Left cardiac atrium (tissue), 4 donors: ENCODE data around the gene GPANK1. TPM values are rescaled to one million over a fixed set of nuclear protein-coding genes. Genes with fewer than 3 reads are reported as not detected.

Source experiments
- ATAC-seq, 2 donors: fragments of 200-7000 bp; cut with Tn5 transposase; one replicate each; pipeline ENCODE4 v1.9.1; 2020; ENCODE audit warnings: mild to moderate bottlenecking in 2 of 2, moderate library complexity in 2 of 2
- DNase-seq: peaks from one replicate; pipeline ENCODE4 v3.0.0-alpha.2; 2020
- intact Hi-C, 2 donors: fragments of 100-400 bp; cut with DNase I; formaldehyde crosslinking; loops; one replicate each; pipeline versions ENCODE4 v1.14.1 to v1.15.1; 2022 to 2023
- total RNA-seq, 2 donors: library from RNA; stranded (reverse); fragmentation: NEBNext Ultra II Directional; extraction: Animal tissue kit (Norgen Biotek cat#: 25700); gene quantifications; one replicate each; pipeline ENCODE4 v1.2.1, GENCODE V29; 2021
- donor health status: DM: no; HTN: yes; CAD: no.
- donor health status: DM: no; HTN: yes; CAD: no; lungs with severe emphysema.
- donor health status: DM: yes; HTN: yes; CAD: no.
- donor health status: Dilated cardiomyopathy.

Gene GPANK1
- total RNA-seq, 2 donors from 2014 or later, result 12.3 to 15.7 TPM

- ATAC-seq, result peak; percentile 91 to 93
- peak; percentile 99 for DNase-seq
- intact Hi-C loops, result no loop called here
These were observed 922 bp upstream of the GPANK1 start, which contains the start of gene CSNK2B for GRCh38 chr6:31665501-31666336. Gene CSNK2B, plus strand, starts transcription at chr6:31666080. Its CDS starts 752 bp downstream, at chr6:31666832.

- intact Hi-C loops, result no loop called here
- DNase-seq (peak; percentile 64), ATAC-seq (peak in 1 of 2 donors; percentile 9)
These were observed 622 bp downstream of the GPANK1 start for GRCh38 chr6:31663961-31664789.

- intact Hi-C loops, result no loop called here
These were observed 1.5 kb downstream of the GPANK1 start for GRCh38 chr6:31663126-31663960.

GRCh38 chr6:31662124-31662723, 2.6 kb downstream of the GPANK1 start:
- intact Hi-C loops, result no loop called here
- DNase-seq (no peak), ATAC-seq (no peak)

More at GRCh38 chr6:31663126-31663960, 1.5 kb downstream of the GPANK1 start:
- DNase-seq (no peak), ATAC-seq (no peak)

- intact Hi-C loops, result no loop called here
- ATAC-seq (no peak), DNase-seq (no peak)
These were observed 3.3 kb downstream of the GPANK1 start for GRCh38 chr6:31661262-31662123.

- intact Hi-C loops, result no loop called here
- ATAC-seq (peak; percentile 86), DNase-seq (peak; percentile 93)
These were observed 4.2 kb downstream of the GPANK1 start, which contains the start of gene C6orf47 for GRCh38 chr6:31660381-31661261. Gene C6orf47, minus strand, starts transcription at chr6:31660778. Its CDS starts 831 bp downstream, at chr6:31659947.

- intact Hi-C loops, result no loop called here
- ATAC-seq, result peak in 1 of 2 donors; percentile 4
- no peak for DNase-seq
These were observed 5.0 kb downstream of the GPANK1 start for GRCh38 chr6:31659649-31660380.

GRCh38 chr6:31658983-31659648, 5.7 kb downstream of the GPANK1 start:
- intact Hi-C loops, result no loop called here
- DNase-seq (no peak), ATAC-seq (no peak)

- ATAC-seq (no peak), DNase-seq (no peak)
- intact Hi-C loops, result no loop called here
These were observed 6.6 kb downstream of the GPANK1 start for GRCh38 chr6:31658158-31658688.

- ATAC-seq (no peak), DNase-seq (no peak)
- intact Hi-C loops, result no loop called here
These were observed 7.2 kb downstream of the GPANK1 start for GRCh38 chr6:31657406-31658157.

- DNase-seq (no peak), ATAC-seq (no peak)
- intact Hi-C loops, result no loop called here
These were observed 9.2 kb downstream of the GPANK1 start, which contains the start of gene APOM for GRCh38 chr6:31655349-31656237. Gene APOM, plus strand, starts transcription at chr6:31655894. Its CDS starts 73 bp downstream, at chr6:31655967.

GRCh38 chr6:31654574-31655348, 10.0 kb downstream of the GPANK1 start:
- intact Hi-C loops, result no loop called here
- ATAC-seq (no peak), DNase-seq (no peak)
